ENCODE measurements around the gene FAM76B. TPM values are rescaled to one million over a fixed set of nuclear protein-coding genes. Genes with fewer than 3 reads are reported as not detected.
"Not testable (repeated sequence)": the region's sequence is repeated elsewhere in the genome, so short reads cannot be mapped to it uniquely, and the experiment has no call there.

FAM76B gene
- 10 to 100 TPM; 51.6 to 71.2 TPM for total RNA-seq

DNA sequence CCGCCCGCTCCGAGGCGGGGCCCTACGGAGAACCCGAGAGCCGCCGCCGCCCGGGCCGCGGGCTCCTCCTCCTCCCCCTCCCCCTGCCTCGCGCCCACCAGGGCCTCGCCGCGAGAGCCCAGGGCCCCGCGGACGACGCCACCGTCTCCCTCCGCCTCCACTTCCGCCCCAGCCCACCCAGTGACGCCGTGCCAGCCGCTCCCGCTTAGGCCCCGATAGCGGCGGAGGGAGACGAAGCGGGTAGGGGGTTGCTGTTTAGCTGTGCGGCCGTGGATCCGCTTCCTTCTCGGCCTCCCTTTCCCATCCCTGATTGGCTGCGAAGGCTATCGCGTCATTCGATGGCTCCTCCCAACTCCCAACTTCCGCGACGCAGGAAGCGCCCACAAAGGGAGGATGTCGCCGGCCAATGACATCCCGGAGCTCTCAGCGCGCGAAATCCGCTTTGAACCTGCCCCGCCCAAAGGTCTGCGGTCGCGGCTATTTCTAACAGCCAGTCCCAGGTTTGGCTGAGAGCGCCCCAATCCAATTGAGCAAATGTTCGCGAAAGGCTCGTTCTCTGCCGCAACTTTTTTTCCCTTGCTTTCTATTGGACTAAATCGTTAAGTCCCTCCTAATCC, at the start of gene FAM76B:
Gene FAM76B, minus strand, starts transcription at position 277 of the 617 bp plus-strand sequence. CDS start 304 bp downstream, outside the sequence.
- peak within 1 kb of the TSS; percentile 93 for H3K4me3 Mint-ChIP-seq

DNA sequence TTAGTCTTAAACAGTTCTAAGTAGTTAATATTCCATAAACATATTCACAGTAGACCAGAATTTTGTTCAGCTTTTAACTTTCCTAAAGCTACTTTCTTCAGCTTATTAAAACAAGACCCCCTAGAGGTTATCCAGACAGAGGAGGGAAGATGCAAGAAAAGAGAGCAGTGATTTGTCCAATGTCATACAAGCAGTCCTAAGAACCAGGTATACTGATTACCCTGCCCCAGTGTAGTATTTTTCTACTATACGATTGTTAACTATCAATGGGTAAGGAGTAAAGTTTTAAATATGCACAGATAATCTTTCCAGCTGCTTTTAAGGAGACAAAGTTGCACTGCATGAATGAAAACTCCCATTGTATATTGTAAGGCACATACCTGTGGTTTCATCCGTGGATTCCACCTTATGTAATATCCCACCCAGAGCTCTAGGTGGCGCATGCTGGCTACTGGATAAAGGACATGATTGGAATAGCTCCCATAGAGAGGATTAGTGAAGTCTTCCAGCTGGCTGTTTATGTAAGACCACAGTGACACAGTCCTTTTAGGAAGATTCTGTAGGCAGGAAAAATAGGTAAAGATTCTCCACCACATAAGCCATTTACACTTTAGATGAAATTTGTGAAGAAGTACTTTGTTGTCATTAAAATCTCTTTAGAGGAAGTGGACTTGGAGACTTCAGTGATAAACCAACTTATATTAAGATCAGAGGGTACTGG, 46.3 kb upstream of the FAM76B start:
- no peaks in the 10 kb centered on the region for H3K4me1 Mint-ChIP-seq
- peak; percentile 66 for DNase-seq
- H3K27me3 Mint-ChIP-seq: no peaks in the 10 kb centered on the region
- ChIA-PET POLR2A (no interaction called here), CTCF (interaction anchor here (0.6 to 3.0 kb wide), 11 partner anchors 10 to 657 kb away, joined by 3 to 13 read pairs (median 3); partner anchors contain the start of genes CCDC82, JRKL and MAML2)
- H3K27ac Mint-ChIP-seq: no peak overlapping the region
- no peak overlapping the region for H3K4me3 Mint-ChIP-seq
- no peaks in the 10 kb centered on the region for H3K9me3 Mint-ChIP-seq
- H3K36me3 Mint-ChIP-seq (ENCODE audit: low read depth): peaks cover 46% of the 10 kb centered on the region

More for the DNA sequence above, at the start of gene FAM76B:
- Mint-ChIP-seq H3K27me3 (no peaks in the 10 kb centered on the region), H3K4me1 (peaks cover 61% of the 10 kb centered on the region), H3K36me3 (ENCODE audit: low read depth) (peaks cover 49% of the 10 kb centered on the region), H3K9me3 (no peaks in the 10 kb centered on the region), H3K27ac (peak within 1 kb of the TSS; percentile 100)
- DNase-seq: peak; percentile 99
- ChIA-PET CTCF (interaction anchor here (0.6 to 1.6 kb wide), 10 partner anchors 10 to 722 kb away, joined by 3 to 7 read pairs (median 4); partner anchors contain the start of genes ENDOD1 and MAML2), POLR2A (interaction anchor here (0.6 to 1.2 kb wide), 4 partner anchors 27 to 722 kb away, joined by 3 to 5 read pairs (median 3); partner anchors contain the start of gene SESN3)

DNA sequence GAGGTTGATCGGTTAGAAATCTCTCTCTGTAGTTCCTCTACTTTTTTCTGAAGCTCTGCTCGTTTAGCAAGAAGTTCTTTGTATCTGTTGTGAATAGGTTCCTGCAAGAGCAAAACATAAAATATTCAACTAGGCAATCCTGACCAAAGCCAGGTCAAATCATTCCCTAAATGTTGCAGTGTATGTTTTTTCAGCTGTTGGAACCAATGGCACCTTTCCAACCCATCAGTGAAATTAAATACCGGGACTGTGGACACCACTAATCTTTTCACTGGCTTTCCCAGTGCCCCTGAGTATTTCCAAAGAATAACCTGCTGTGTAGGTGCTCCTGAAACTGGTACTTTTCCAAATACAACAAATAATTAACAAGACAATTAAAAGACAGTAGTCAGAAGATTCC, 45.8 kb upstream of the FAM76B start:
- no peaks in the 10 kb centered on the region for H3K27me3 Mint-ChIP-seq
- peaks cover 48% of the 10 kb centered on the region for H3K36me3 Mint-ChIP-seq (ENCODE audit: low read depth)
- no peaks in the 10 kb centered on the region for H3K9me3 Mint-ChIP-seq
- no peak overlapping the region for H3K4me3 Mint-ChIP-seq
- ChIA-PET CTCF (interaction anchor here (0.6 to 3.0 kb wide), 12 partner anchors 8 to 656 kb away, joined by 3 to 13 read pairs (median 3); partner anchors contain the start of genes CCDC82, JRKL and MAML2), POLR2A (no interaction called here)
- H3K4me1 Mint-ChIP-seq: no peaks in the 10 kb centered on the region
- no peak overlapping the region for H3K27ac Mint-ChIP-seq
- DNase-seq: no peak

DNA sequence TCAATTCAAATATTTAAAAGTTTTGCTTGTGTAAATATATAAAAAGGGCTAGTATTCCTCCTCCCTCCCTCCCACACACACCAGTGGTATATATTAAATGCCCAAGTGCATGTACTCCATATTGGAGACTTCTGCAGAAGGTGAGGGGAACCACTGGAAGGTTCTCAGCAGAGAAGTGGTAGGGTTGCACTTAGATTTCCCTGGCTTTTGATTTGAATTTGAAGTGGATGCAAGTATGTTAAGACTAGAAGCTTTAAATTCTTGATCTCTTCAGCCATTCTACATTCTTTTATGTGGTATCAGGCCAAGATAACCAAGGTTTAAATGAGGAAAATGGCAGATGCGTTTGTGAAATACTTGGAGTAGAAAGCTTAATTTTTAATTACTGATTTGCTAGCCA, 43.8 kb upstream of the FAM76B start:
- ChIA-PET POLR2A (no interaction called here), CTCF (interaction anchor here (1.3 kb wide), 1 partner anchor 510 kb away, joined by 3 read pairs; the partner anchor contains the start of gene MAML2)
- H3K36me3 Mint-ChIP-seq (ENCODE audit: low read depth): peaks cover 46% of the 10 kb centered on the region
- H3K4me3 Mint-ChIP-seq: no peak overlapping the region
- no peak for DNase-seq
- H3K27ac Mint-ChIP-seq: no peak overlapping the region
- H3K27me3 Mint-ChIP-seq: no peaks in the 10 kb centered on the region
- H3K4me1 Mint-ChIP-seq: no peaks in the 10 kb centered on the region
- no peaks in the 10 kb centered on the region for H3K9me3 Mint-ChIP-seq

DNA sequence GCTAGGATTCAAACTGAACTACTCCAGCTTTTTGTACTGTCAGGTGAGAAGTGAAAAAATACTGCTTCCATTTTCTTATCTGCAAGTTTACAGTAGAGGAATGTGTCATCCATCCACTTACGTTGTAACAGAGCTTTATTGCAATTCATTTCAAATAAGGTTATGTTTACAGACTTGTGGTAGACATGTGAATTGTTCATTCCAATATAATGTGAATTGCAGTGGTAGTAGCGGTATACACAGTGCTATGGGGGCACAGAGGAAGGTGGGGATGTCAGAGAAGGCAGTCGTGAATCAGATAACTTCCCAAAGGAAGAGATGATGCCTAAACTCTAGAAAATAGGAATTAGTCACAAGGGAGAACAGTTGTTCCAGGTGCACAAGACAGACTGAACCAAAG, 43.2 kb upstream of the FAM76B start:
- ChIA-PET CTCF (interaction anchor here (1.3 kb wide), 1 partner anchor 510 kb away, joined by 3 read pairs; the partner anchor contains the start of gene MAML2), POLR2A (no interaction called here)
- H3K27me3 Mint-ChIP-seq: no peaks in the 10 kb centered on the region
- H3K9me3 Mint-ChIP-seq: no peaks in the 10 kb centered on the region
- H3K27ac Mint-ChIP-seq: no peak overlapping the region
- H3K4me1 Mint-ChIP-seq: no peaks in the 10 kb centered on the region
- H3K4me3 Mint-ChIP-seq: no peak overlapping the region
- no peak for DNase-seq
- peaks cover 49% of the 10 kb centered on the region for H3K36me3 Mint-ChIP-seq (ENCODE audit: low read depth)

DNA sequence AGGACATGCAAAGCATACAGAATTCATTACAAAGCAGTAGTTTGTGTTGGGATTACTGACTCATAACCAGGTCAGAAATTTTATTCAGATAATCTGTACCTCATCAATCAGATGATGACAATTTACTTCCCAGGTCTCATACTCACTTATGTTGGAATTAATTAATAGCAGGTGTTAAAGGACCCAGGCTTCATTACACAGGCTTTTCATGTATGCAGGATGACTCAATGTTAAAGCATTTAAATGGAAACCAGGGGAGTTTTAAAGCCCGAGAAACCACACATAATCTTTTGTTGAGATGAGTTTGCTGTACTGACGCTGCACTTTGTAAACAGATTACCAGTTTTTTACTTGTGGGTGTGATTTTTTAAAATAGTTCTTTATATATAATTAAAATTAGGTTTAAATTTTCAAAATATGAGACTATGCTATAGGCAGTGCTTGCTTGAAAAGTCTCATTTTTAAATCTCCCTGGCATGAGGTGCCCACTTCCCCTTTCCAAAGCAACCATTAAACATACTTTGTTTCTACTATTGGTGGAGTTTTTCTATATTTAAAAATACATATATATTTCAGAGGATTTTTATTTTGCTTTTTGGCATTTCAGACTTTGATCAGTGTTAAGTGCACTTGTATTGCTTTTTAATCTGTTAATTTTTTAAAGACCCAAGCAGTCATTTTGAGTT, 41.8 kb upstream of the FAM76B start:
- Mint-ChIP-seq H3K27ac (peak overlapping the region; percentile 27), H3K36me3 (ENCODE audit: low read depth) (peaks cover 46% of the 10 kb centered on the region), H3K4me3 (no peak overlapping the region), H3K4me1 (no peaks in the 10 kb centered on the region), H3K27me3 (no peaks in the 10 kb centered on the region), H3K9me3 (no peaks in the 10 kb centered on the region)
- POLR2A ChIA-PET: no interaction called here
- CTCF ChIA-PET: no interaction called here
- no peak for DNase-seq

DNA sequence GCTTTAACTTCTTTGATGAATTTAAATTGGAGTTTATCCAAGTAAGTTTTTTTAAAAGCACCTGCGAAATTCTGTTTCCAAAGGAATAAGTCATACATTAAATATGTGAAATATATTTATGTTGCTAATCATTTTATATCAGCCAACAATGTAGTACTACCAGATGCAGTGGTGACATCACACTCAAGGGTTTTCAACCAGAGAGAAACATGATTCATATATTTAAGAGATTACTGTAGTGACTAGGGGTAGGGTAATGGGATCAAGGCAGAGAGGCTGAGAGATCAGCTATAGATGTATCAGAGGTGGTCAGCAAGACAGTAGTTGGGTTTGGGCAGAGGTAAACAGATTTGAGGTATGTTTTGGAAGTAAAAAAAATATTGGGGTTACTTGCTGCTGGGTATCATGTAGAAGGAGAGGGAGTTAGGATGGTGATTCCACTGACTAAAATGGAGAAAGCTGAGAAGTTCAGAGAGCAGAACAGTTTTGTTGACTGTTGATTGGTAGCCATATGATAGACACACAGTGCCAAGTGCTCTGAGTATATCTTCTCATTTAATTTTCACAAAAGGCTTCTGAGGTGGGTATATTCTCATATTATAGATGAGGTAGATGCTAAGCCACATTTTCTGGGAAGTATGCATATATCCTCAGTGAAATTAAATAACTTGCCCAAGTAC, 40.1 kb upstream of the FAM76B start:
- ChIA-PET CTCF (interaction anchor here (0.8 to 1.4 kb wide), 3 partner anchors 10 to 564 kb away, joined by 3 read pairs; no protein-coding TSS in a partner anchor), POLR2A (no interaction called here)
- Mint-ChIP-seq H3K36me3 (ENCODE audit: low read depth) (peaks cover 52% of the 10 kb centered on the region), H3K9me3 (no peaks in the 10 kb centered on the region), H3K4me1 (no peaks in the 10 kb centered on the region), H3K27ac (no peak overlapping the region), H3K27me3 (no peaks in the 10 kb centered on the region), H3K4me3 (no peak overlapping the region)
- no peak for DNase-seq

DNA sequence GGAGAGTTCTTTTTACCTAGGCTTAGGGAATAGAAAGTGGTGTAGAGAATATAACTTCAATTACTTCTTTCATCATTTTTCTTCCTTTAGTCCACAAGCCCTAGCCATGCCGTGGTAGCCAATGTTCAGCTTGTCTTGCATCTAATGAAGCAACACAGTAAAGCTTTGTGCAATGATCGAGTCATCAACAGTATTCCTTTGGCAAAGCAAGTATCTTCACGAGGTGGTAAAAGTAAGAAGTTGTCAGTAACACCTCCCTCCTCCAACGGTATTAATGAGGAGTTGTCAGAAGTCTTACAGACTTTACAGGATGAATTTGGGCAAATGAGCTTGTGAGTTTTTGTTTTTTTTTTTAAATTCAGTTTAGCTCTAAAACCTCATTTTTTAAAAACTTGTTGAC, 38.1 kb upstream of the FAM76B start:
- Mint-ChIP-seq H3K36me3 (ENCODE audit: low read depth) (peaks cover 52% of the 10 kb centered on the region), H3K9me3 (no peaks in the 10 kb centered on the region), H3K4me3 (no peak overlapping the region), H3K4me1 (no peaks in the 10 kb centered on the region), H3K27ac (no peak overlapping the region), H3K27me3 (no peaks in the 10 kb centered on the region)
- no peak for DNase-seq
- ChIA-PET POLR2A (no interaction called here), CTCF (interaction anchor here (0.7 to 1.1 kb wide), 4 partner anchors 24 to 587 kb away, joined by 3 to 4 read pairs (median 3); no protein-coding TSS in a partner anchor)

DNA sequence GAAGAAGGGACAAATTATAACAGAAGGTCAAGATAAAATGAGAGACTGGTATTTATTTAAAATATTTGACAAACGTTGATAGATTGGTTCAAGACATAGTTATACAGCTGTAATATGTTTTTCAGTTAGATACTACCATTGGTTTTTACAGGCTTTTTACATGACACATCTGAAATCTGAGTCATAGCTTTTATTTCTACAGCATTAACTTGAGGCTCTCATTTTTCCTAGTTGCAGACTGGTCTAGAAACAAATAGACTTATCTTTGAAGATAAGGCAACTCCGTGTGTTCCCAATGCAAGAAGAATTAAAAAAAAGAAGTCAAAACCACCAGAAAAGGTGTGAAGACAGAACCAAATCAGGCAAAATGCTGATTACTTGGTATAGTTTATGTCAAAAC, 32.1 kb upstream of the FAM76B start:
- DNase-seq: no peak
- peaks cover 63% of the 10 kb centered on the region for H3K36me3 Mint-ChIP-seq (ENCODE audit: low read depth)

DNA sequence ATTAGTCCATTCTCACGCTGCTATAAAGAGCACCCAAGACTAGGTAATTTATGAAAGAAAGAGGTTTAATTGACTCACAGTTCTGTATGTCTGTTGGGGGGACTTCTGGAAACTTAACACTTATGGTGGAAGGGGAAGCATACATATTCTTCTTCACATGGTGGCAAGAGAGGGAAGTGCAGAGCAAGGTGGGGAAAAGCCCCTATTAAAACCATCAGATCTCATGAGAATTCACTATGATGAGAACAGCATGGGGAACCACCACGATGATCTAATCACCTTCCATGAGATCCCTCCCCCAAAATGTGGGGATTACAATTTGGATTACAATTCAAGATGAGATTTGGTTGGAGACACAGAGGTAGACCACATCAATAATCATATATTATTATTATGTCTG, 26.5 kb upstream of the FAM76B start:
- Mint-ChIP-seq H3K27me3 (no peaks in the 10 kb centered on the region), H3K4me3 (no peak overlapping the region), H3K9me3 (no peaks in the 10 kb centered on the region), H3K4me1 (no peaks in the 10 kb centered on the region), H3K36me3 (ENCODE audit: low read depth) (peaks cover 42% of the 10 kb centered on the region), H3K27ac (no peak overlapping the region)
- CTCF ChIA-PET: no interaction called here
- POLR2A ChIA-PET: no interaction called here
- DNase-seq: no peak

More for the DNA sequence above, 32.1 kb upstream of the FAM76B start:
- Mint-ChIP-seq H3K4me3 (no peak overlapping the region), H3K27me3 (no peaks in the 10 kb centered on the region), H3K9me3 (no peaks in the 10 kb centered on the region), H3K4me1 (no peaks in the 10 kb centered on the region), H3K27ac (no peak overlapping the region)
- ChIA-PET POLR2A (no interaction called here), CTCF (no interaction called here)

DNA sequence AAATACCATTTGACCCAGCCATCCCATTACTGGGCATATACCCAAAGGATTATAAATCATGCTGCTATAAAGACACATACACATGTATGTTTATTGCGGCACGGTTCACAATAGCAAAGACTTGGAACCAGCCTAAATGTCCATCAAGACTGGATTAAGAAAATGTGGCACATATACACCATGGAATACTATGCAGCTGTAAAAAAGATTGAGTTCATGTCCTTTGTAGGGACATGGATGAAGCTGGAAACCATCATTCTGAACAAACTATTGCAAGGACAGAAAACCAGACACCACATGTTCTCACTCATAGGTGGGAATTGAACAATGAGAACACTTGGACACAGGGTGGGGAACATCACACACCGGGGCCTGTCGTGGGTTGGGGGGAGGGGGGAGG, 21.5 kb upstream of the FAM76B start:
- H3K4me3 Mint-ChIP-seq, CTCF ChIA-PET, H3K27me3 Mint-ChIP-seq, H3K9me3 Mint-ChIP-seq, H3K27ac Mint-ChIP-seq, POLR2A ChIA-PET, H3K4me1 Mint-ChIP-seq, DNase-seq: not testable (repeated sequence)
- H3K36me3 Mint-ChIP-seq (ENCODE audit: low read depth): peaks cover 40% of the 10 kb centered on the region

DNA sequence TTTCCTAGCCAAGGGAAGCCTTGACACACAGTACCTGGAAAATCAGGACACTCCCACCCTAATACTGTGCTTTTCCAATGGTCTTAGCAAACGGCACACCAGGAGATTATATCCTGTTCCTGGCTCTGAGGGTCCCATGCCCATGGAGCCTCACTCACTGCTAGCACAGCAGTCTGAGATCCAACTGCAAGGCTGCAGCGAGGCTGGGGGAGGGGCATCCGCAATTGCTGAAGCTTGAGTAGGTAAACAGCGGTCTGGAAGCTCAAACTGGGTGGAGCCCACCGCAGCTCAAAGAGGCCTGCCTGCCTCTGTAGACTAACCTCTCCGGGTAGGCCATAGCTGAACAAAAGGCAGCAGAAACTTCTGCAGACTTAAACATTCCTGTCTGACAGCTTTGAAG, 16.9 kb upstream of the FAM76B start:
- DNase-seq, POLR2A ChIA-PET, H3K4me1 Mint-ChIP-seq, H3K27me3 Mint-ChIP-seq, H3K9me3 Mint-ChIP-seq, H3K27ac Mint-ChIP-seq, H3K4me3 Mint-ChIP-seq: not testable (repeated sequence)
- CTCF ChIA-PET: interaction anchor here (1.5 kb wide), 1 partner anchor 17 kb away, joined by 3 read pairs; the partner anchor contains the start of gene FAM76B
- peaks cover 53% of the 10 kb centered on the region for H3K36me3 Mint-ChIP-seq (ENCODE audit: low read depth)
